C4-2B (cell line): ENCODE measurements around the gene ZFAND2A.

Experiments
- H3K27ac ChIP-seq: fragments of 450-650 bp; 2 replicates; pipeline ENCODE4 v1.5.1; 2017
- CTCF ChIP-seq: fragments of 450-650 bp; conservative IDR thresholded peaks from 2 replicates; pipeline ENCODE4 v1.5.1; 2017; ENCODE audit warnings: mild to moderate bottlenecking
- ZFX ChIP-seq: fragments of 450-650 bp; IDR thresholded peaks from 2 replicates; pipeline ENCODE4 v1.6.1; 2017

ZFAND2A gene

GRCh38 chr7:1140476-1141104 is 19.4 kb downstream of the ZFAND2A start:
- TF ChIP-seq ZFX = no peak
- H3K27ac ChIP-seq = no peak overlapping the region

DNA sequence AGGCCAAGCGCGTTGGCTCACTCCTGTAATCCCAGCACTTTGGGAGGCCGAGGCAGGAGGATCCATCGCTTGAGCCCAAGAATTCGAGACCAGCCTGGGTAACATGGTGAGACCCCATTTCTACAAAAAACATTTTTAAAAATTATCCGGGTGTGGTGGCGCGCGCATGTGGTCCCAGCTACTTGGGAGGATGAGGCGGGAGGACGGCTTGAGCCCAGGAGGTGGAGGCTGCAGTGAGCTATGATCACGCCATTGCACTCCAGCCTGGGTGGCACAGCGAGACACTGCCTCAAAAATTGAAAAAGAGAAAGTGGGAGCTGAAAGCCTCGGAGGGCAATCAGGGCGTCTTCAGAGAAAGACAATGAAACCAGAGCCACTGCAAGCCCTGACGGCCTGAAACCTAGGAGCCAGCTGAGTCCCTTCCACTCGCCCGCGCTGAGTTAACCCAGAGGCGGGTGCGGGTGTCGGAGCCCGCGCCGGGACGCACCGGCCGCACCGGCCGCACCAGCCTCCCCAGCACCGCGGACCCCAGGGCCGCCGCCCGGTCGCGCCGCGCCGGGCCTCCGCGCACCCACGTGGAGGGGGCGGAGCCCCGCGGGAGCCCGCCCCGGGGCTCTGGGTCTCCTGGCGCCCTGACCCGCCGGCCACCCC is 22.4 kb downstream of the ZFAND2A start:
- peak overlapping the region; percentile 70 for H3K27ac ChIP-seq
- TF ChIP-seq CTCF (no peak), ZFX (peak; percentile 53)

DNA sequence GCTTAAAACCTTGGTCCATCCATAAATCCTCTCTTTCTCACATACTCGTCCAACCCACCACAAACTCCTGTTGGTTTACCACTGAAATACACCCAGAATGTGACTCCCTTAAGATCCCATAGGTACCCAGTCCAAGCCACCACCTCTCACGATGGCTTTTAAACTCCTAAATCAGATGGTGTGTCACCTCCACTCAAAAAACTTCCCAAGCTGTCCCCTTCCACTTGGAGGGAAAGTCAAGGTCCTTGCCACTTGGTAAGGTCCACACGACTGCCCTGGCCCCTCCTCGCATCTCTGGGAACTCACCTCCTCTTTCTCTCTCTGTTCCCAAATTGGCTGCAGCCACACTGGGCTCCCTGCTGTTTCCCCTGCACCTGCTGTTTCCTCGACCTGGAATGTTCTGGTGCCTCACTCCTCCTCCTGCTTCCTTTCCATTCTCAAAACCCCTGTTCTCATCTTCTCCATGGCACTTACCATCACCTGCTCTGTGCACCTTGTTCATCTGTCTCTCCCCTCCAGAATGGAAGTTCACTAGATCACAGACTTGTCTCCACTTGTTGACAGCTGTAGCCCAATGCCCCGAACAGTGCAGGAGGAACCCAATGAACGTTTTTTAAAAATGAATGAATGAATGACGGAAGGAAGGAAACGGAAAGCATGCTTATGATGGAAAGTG is 23.0 kb downstream of the ZFAND2A start:
- peak overlapping the region; percentile 70 for H3K27ac ChIP-seq
- TF ChIP-seq ZFX = no peak
- no peak for TF ChIP-seq CTCF

- TF ChIP-seq CTCF (no peak), ZFX (no peak)
- no peak overlapping the region for H3K27ac ChIP-seq
These were observed 25.0 kb downstream of the ZFAND2A start for GRCh38 chr7:1134951-1135350.

- peak overlapping the region; percentile 70 for H3K27ac ChIP-seq
- TF ChIP-seq CTCF (no peak), ZFX (no peak)
These were observed 28.3 kb downstream of the ZFAND2A start for GRCh38 chr7:1131471-1132265.

GRCh38 chr7:1130021-1130990 is 29.7 kb downstream of the ZFAND2A start:
- TF ChIP-seq CTCF (no peak), ZFX (no peak)
- H3K27ac ChIP-seq = peak overlapping the region; percentile 70

GRCh38 chr7:1129431-1129830 is 30.6 kb downstream of the ZFAND2A start:
- H3K27ac ChIP-seq = no peak overlapping the region

More at GRCh38 chr7:1129431-1129830, 30.6 kb downstream of the ZFAND2A start:
- TF ChIP-seq ZFX = no peak
- no peak for TF ChIP-seq CTCF
